Measurements from ENCODE around the gene DDX20. TPM values are rescaled to one million over a fixed set of nuclear protein-coding genes. Genes with fewer than 3 reads are reported as not detected.

DDX20 gene
- total RNA-seq, 3 donors from 2014 or later: 7.7 to 12.4 (median 8.6) TPM

GRCh38 chr1:111775966-111776365 lies 20.3 kb downstream of the DDX20 start:
- Histone ChIP-seq H3K36me3 (ENCODE audit: low read depth) (no peaks in the 10 kb centered on the region), H3K4me1 (ENCODE audit: low read depth) (no peaks in the 10 kb centered on the region), H3K9me3 (no peaks in the 10 kb centered on the region), H3K4me3 (no peak overlapping the region)
- intact Hi-C loops (cut with DNase I, micrococcal nuclease): no loop called here
- ATAC-seq (no peak), DNase-seq (no peak)
- TF ChIP-seq CTCF (IDR thresholded peaks at IDR 0.05): no peak

- Histone ChIP-seq H3K36me3 (ENCODE audit: low read depth) (no peaks in the 10 kb centered on the region), H3K9me3 (no peaks in the 10 kb centered on the region), H3K4me1 (ENCODE audit: low read depth) (no peaks in the 10 kb centered on the region), H3K4me3 (no peak overlapping the region)
- ATAC-seq: no peak
- no peak for TF ChIP-seq CTCF (IDR thresholded peaks at IDR 0.05)
- intact Hi-C loops (cut with DNase I, micrococcal nuclease): no loop called here
- no peak for DNase-seq
Observed at GRCh38 chr1:111776391-111776790, 20.7 kb downstream of the DDX20 start.

GRCh38 chr1:111776861-111777260 lies 21.2 kb downstream of the DDX20 start:
- no peak for DNase-seq
- intact Hi-C loops (cut with DNase I, micrococcal nuclease): no loop called here
- ATAC-seq: no peak
- Histone ChIP-seq H3K4me3 (no peak overlapping the region), H3K4me1 (ENCODE audit: low read depth) (no peaks in the 10 kb centered on the region), H3K9me3 (no peaks in the 10 kb centered on the region), H3K36me3 (ENCODE audit: low read depth) (no peaks in the 10 kb centered on the region)
- no peak for TF ChIP-seq CTCF (IDR thresholded peaks at IDR 0.05)

GRCh38 chr1:111777301-111777700 lies 21.6 kb downstream of the DDX20 start:
- Histone ChIP-seq H3K9me3 (no peaks in the 10 kb centered on the region), H3K4me3 (no peak overlapping the region), H3K4me1 (ENCODE audit: low read depth) (no peaks in the 10 kb centered on the region), H3K36me3 (ENCODE audit: low read depth) (no peaks in the 10 kb centered on the region)
- TF ChIP-seq CTCF (IDR thresholded peaks at IDR 0.05): no peak
- ATAC-seq: no peak
- intact Hi-C loops (cut with DNase I, micrococcal nuclease): no loop called here
- DNase-seq: no peak

- ATAC-seq (no peak), DNase-seq (no peak)
- no peaks in the 10 kb centered on the region for H3K9me3 ChIP-seq
- H3K4me1 ChIP-seq (ENCODE audit: low read depth): no peaks in the 10 kb centered on the region
- no peak for TF ChIP-seq CTCF (IDR thresholded peaks at IDR 0.05)
- intact Hi-C loops (cut with DNase I, micrococcal nuclease): no loop called here
- H3K36me3 ChIP-seq (ENCODE audit: low read depth): no peaks in the 10 kb centered on the region
- no peak overlapping the region for H3K4me3 ChIP-seq
Observed at GRCh38 chr1:111778066-111778465, 22.4 kb downstream of the DDX20 start.

- intact Hi-C loops (cut with DNase I, micrococcal nuclease): no loop called here
- ATAC-seq: no peak
Observed at GRCh38 chr1:111778541-111779051, 22.9 kb downstream of the DDX20 start.

More at GRCh38 chr1:111778541-111779051, 22.9 kb downstream of the DDX20 start:
- no peaks in the 10 kb centered on the region for H3K36me3 ChIP-seq (ENCODE audit: low read depth)
- H3K4me1 ChIP-seq (ENCODE audit: low read depth): no peaks in the 10 kb centered on the region
- no peak for TF ChIP-seq CTCF (IDR thresholded peaks at IDR 0.05)
- no peak overlapping the region for H3K4me3 ChIP-seq
- no peak for DNase-seq
- no peaks in the 10 kb centered on the region for H3K9me3 ChIP-seq
